Transverse colon (tissue), 4 donors: ENCODE measurements around the gene KLF13.

Experiments
- EP300 ChIP-seq: sonication (generic); formaldehyde crosslinking; IDR thresholded peaks from one replicate; pipeline ENCODE4 v1.6.1; 2017; ENCODE audit warnings: antibody characterized with exemption, low read depth
- POLR2AphosphoS5 ChIP-seq, 3 donors: sonication (generic); formaldehyde crosslinking; IDR thresholded peaks; one replicate each; pipeline ENCODE4 v1.6.1; 2016; ENCODE audit warnings: antibody characterized with exemption in 3 of 3
- TF ChIP-seq, protein P1 (sequence below), 5 experiments: fragments of 200-600 bp in 3 of 5; fragments of 450-650 bp in 2 of 5; sonication (generic) in 3 of 5; IDR thresholded peaks; 1 replicate in 2 of 5; 2 replicates in 3 of 5; pipeline ENCODE4 v1.5.1; 2016 to 2017; ENCODE audit warnings: antibody characterized with exemption in 5 of 5, inconsistent platforms in 3 of 5, mild to moderate bottlenecking in 2 of 5, moderate library complexity in 1 of 5

GRCh38 chr15:31305375-31305774 lies 21.3 kb upstream of the KLF13 start:
- TF ChIP-seq, protein P1, sequence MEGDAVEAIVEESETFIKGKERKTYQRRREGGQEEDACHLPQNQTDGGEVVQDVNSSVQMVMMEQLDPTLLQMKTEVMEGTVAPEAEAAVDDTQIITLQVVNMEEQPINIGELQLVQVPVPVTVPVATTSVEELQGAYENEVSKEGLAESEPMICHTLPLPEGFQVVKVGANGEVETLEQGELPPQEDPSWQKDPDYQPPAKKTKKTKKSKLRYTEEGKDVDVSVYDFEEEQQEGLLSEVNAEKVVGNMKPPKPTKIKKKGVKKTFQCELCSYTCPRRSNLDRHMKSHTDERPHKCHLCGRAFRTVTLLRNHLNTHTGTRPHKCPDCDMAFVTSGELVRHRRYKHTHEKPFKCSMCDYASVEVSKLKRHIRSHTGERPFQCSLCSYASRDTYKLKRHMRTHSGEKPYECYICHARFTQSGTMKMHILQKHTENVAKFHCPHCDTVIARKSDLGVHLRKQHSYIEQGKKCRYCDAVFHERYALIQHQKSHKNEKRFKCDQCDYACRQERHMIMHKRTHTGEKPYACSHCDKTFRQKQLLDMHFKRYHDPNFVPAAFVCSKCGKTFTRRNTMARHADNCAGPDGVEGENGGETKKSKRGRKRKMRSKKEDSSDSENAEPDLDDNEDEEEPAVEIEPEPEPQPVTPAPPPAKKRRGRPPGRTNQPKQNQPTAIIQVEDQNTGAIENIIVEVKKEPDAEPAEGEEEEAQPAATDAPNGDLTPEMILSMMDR (IDR thresholded peaks at IDR 0.05), result no peak
- TF ChIP-seq EP300, result no peak
- no peak for TF ChIP-seq POLR2AphosphoS5 (IDR thresholded peaks at IDR 0.05)
